ENCODE results near the gene CCT7.

Gene CCT7

DNA sequence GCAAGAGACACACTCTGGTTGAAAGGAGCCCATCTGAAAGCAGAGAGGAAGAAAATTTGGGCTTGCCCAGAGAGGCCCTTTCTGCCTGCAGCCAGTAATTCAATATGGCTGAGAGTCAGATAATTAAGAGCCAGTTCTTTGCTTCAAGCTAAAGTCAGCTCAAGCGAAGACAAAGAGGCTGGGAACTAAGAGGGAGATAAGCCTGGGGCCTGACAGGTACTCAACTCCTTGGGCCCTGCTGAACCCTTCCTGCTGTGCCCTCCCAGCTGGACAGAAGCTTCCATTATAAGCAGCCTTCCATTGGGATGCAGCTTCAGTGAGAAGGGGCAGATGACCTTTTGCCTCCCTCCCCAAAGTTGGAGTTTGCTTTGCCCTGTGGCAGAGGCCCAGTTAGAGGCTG is 38.2 kb downstream of the CCT7 start:
- no peaks in the 10 kb centered on the region for H3K36me3 ChIP-seq (ENCODE audit: low read length)
- no peaks in the 10 kb centered on the region for H3K9me3 ChIP-seq (ENCODE audit: insufficient read depth, low read length)
- H2AFZ ChIP-seq (ENCODE audit: low read depth, low read length, severe bottlenecking), result no peak overlapping the region
- peaks cover 46% of the 10 kb centered on the region for H3K79me2 ChIP-seq (ENCODE audit: insufficient read depth, low read length)
- peaks cover 4% of the 10 kb centered on the region; the same call in 1 of the 2 replicates for H3F3A ChIP-seq (ENCODE audit: insufficient read depth)
- peaks cover 6% of the 10 kb centered on the region; the same call in 1 of the 2 replicates for H4K20me1 ChIP-seq (ENCODE audit: low read depth, low read length)
- TF ChIP-seq EZH2phosphoT487 (conservative IDR thresholded peaks at IDR 0.05; ENCODE audit: low read length), result no peak
- TF ChIP-seq, protein P1, sequence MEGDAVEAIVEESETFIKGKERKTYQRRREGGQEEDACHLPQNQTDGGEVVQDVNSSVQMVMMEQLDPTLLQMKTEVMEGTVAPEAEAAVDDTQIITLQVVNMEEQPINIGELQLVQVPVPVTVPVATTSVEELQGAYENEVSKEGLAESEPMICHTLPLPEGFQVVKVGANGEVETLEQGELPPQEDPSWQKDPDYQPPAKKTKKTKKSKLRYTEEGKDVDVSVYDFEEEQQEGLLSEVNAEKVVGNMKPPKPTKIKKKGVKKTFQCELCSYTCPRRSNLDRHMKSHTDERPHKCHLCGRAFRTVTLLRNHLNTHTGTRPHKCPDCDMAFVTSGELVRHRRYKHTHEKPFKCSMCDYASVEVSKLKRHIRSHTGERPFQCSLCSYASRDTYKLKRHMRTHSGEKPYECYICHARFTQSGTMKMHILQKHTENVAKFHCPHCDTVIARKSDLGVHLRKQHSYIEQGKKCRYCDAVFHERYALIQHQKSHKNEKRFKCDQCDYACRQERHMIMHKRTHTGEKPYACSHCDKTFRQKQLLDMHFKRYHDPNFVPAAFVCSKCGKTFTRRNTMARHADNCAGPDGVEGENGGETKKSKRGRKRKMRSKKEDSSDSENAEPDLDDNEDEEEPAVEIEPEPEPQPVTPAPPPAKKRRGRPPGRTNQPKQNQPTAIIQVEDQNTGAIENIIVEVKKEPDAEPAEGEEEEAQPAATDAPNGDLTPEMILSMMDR (IDR thresholded peaks at IDR 0.05; ENCODE audit: insufficient read depth, low read length, poor library complexity, severe bottlenecking), result no peak
- no peaks in the 10 kb centered on the region for H3K9me2 ChIP-seq (replicated peaks; ENCODE audit: insufficient read depth, low read length)
- no peaks in the 10 kb centered on the region for H3K27me3 ChIP-seq (ENCODE audit: low read length)
- H3K4me2 ChIP-seq (ENCODE audit: low read depth, low read length, poor library complexity, severe bottlenecking), result no peak overlapping the region
- H3K9ac ChIP-seq (ENCODE audit: low read length), result no peak overlapping the region
- no peak overlapping the region for H3K4me3 ChIP-seq (ENCODE audit: insufficient read depth, low read length, poor library complexity, severe bottlenecking)
- H3K27ac ChIP-seq (ENCODE audit: low read depth, low read length), result no peak overlapping the region

GRCh38 chr2:73279852-73280251 is 45.7 kb downstream of the CCT7 start:
- Histone ChIP-seq H3F3A (ENCODE audit: insufficient read depth) (no peaks in the 10 kb centered on the region), H3K9me3 (ENCODE audit: insufficient read depth, low read length) (no peaks in the 10 kb centered on the region), H2AFZ (ENCODE audit: low read depth, low read length, severe bottlenecking) (no peak overlapping the region), H3K27me3 (ENCODE audit: low read length) (no peaks in the 10 kb centered on the region), H3K9ac (ENCODE audit: low read length) (no peak overlapping the region), H4K20me1 (ENCODE audit: low read depth, low read length) (peaks cover 5% of the 10 kb centered on the region; the same call in 1 of the 2 replicates), H3K79me2 (ENCODE audit: insufficient read depth, low read length) (peaks cover 89% of the 10 kb centered on the region), H3K9me2 (replicated peaks; ENCODE audit: insufficient read depth, low read length) (no peaks in the 10 kb centered on the region), H3K4me3 (ENCODE audit: insufficient read depth, low read length, poor library complexity, severe bottlenecking) (no peak overlapping the region), H3K36me3 (ENCODE audit: low read length) (no peaks in the 10 kb centered on the region), H3K27ac (ENCODE audit: low read depth, low read length) (no peak overlapping the region), H3K4me2 (ENCODE audit: low read depth, low read length, poor library complexity, severe bottlenecking) (no peak overlapping the region)
- TF ChIP-seq EZH2phosphoT487 (conservative IDR thresholded peaks at IDR 0.05; ENCODE audit: low read length), result no peak
- TF ChIP-seq, protein P1 (IDR thresholded peaks at IDR 0.05; ENCODE audit: insufficient read depth, low read length, poor library complexity, severe bottlenecking), result no peak

- Histone ChIP-seq H3K9me2 (replicated peaks; ENCODE audit: insufficient read depth, low read length) (no peaks in the 10 kb centered on the region), H3K79me2 (ENCODE audit: insufficient read depth, low read length) (peaks cover 80% of the 10 kb centered on the region), H3K4me3 (ENCODE audit: insufficient read depth, low read length, poor library complexity, severe bottlenecking) (no peak overlapping the region), H2AFZ (ENCODE audit: low read depth, low read length, severe bottlenecking) (no peak overlapping the region), H3K27me3 (ENCODE audit: low read length) (no peaks in the 10 kb centered on the region), H3K27ac (ENCODE audit: low read depth, low read length) (no peak overlapping the region), H3K36me3 (ENCODE audit: low read length) (no peaks in the 10 kb centered on the region), H3K9ac (ENCODE audit: low read length) (no peak overlapping the region), H3K4me2 (ENCODE audit: low read depth, low read length, poor library complexity, severe bottlenecking) (no peak overlapping the region), H3K9me3 (ENCODE audit: insufficient read depth, low read length) (no peaks in the 10 kb centered on the region), H4K20me1 (ENCODE audit: low read depth, low read length) (peaks cover 5% of the 10 kb centered on the region; the same call in 1 of the 2 replicates), H3F3A (ENCODE audit: insufficient read depth) (0 out of 2 replicates have a peak, but pooled peaks cover 3% of the 10 kb centered on the region)
- TF ChIP-seq, protein P1 (IDR thresholded peaks at IDR 0.05; ENCODE audit: insufficient read depth, low read length, poor library complexity, severe bottlenecking), result no peak
- TF ChIP-seq EZH2phosphoT487 (conservative IDR thresholded peaks at IDR 0.05; ENCODE audit: low read length), result no peak
Measured at GRCh38 chr2:73281244-73281643, 47.1 kb downstream of the CCT7 start.

All from SU-DHL-6 (cell line).